Testis (tissue), 2 donors: ENCODE data around the gene ARRDC1.

Experiments used
- CTCF ChIP-seq, 3 experiments: fragments of 450-650 bp in 2 of 3; fragments of 200-600 bp in 1 of 3; sonication (generic) in 1 of 3; IDR thresholded peaks; one replicate each; pipeline ENCODE4 v1.5.1; 2016 to 2019; ENCODE audit warnings: antibody characterized with exemption in 3 of 3, mild to moderate bottlenecking in 2 of 3, moderate library complexity in 1 of 3
- POLR2A ChIP-seq: fragments of 450-650 bp; IDR thresholded peaks from one replicate; pipeline ENCODE4 v1.6.1; 2017; ENCODE audit warnings: antibody characterized with exemption, mild to moderate bottlenecking, moderate library complexity

GRCh38 chr9:137575364-137575715 lies 30.1 kb upstream of the ARRDC1 start:
- TF ChIP-seq CTCF (IDR thresholded peaks at IDR 0.05) (no peak), POLR2A (no peak)
